Panc1 (cell line): ENCODE measurements around the gene STARD13.

Source experiments
- CTCF ChIP-seq: fragments of 450-650 bp; IDR thresholded peaks from 2 replicates; pipeline ENCODE4 v1.5.1; 2017; ENCODE audit warnings: mild to moderate bottlenecking
- POLR2AphosphoS5 ChIP-seq: IDR thresholded peaks from 2 replicates; pipeline ENCODE4 v1.6.1; 2012; ENCODE audit warnings: mild to moderate bottlenecking, low read depth, low read length, moderate library complexity
- REST ChIP-seq, 2 experiments: IDR thresholded peaks; 2 replicates each; pipeline ENCODE4 v1.6.1; 2011 to 2012; ENCODE audit warnings: low read depth in 2 of 2, control low read depth in 1 of 2, low read length in 1 of 2, mild to moderate bottlenecking in 1 of 2, moderate library complexity in 1 of 2; ENCODE audit not compliant: insufficient read depth in 1 of 2
- SIN3A ChIP-seq: IDR thresholded peaks from 2 replicates; pipeline ENCODE4 v1.6.1; 2012; ENCODE audit warnings: low read depth, mild to moderate bottlenecking, low read length, moderate library complexity, borderline replicate concordance; ENCODE audit not compliant: insufficient read depth
- TCF7L2 ChIP-seq: IDR thresholded peaks from 2 replicates; pipeline ENCODE4 v1.6.1; 2011; ENCODE audit warnings: mild to moderate bottlenecking, low read depth, low read length, inconsistent platforms

GRCh38 chr13:33139184-33139583, 146.4 kb downstream of the STARD13 start:
- TF ChIP-seq CTCF: no peak
- no peak for TF ChIP-seq POLR2AphosphoS5
- TF ChIP-seq TCF7L2: no peak
- no peak for TF ChIP-seq SIN3A
- no peak for TF ChIP-seq REST (IDR thresholded peaks at IDR 0.05; ENCODE audit: insufficient read depth in 1 of 2, low read depth in 2 of 2, low read length in 1 of 2)
